Uterus (tissue), 2 donors: ENCODE measurements around the gene SLC51B.

Experiments
- CTCF ChIP-seq, 4 experiments: fragments of 200-600 bp in 2 of 4; fragments of 450-650 bp in 2 of 4; sonication (generic) in 2 of 4; IDR thresholded peaks; one replicate each; pipeline ENCODE4 v1.5.1; 2016 to 2019; ENCODE audit warnings: antibody characterized with exemption in 4 of 4, mild to moderate bottlenecking in 2 of 4, moderate library complexity in 1 of 4
- POLR2A ChIP-seq, 2 donors: fragments of 450-650 bp; IDR thresholded peaks; one replicate each; pipeline ENCODE4 v1.6.1; 2016; ENCODE audit warnings: antibody characterized with exemption in 2 of 2, mild to moderate bottlenecking in 1 of 2, moderate library complexity in 1 of 2

GRCh38 chr15:65034719-65035118, 10.5 kb upstream of the SLC51B start:
- TF ChIP-seq CTCF (IDR thresholded peaks at IDR 0.05) (no peak), POLR2A (IDR thresholded peaks at IDR 0.05) (no peak)
